HG03280 (cell line): ENCODE data around the gene DMPK.
"Not testable (repeated sequence)": the region's sequence is repeated elsewhere in the genome, so short reads cannot be mapped to it uniquely, and the experiment has no call there.

ENCODE experiments used
- ATAC-seq: cut with Tn5 transposase; IDR thresholded peaks from one replicate; pipeline ENCODE4 v1.9.1; 2021; ENCODE audit warnings: mild to moderate bottlenecking, moderate library complexity; ENCODE audit not compliant: unreplicated experiment

DMPK gene

GRCh38 chr19:45815481-45816216 is 33.4 kb upstream of the DMPK start:
- ATAC-seq, result no peak

- ATAC-seq, result no peak
These were observed 32.7 kb upstream of the DMPK start, which contains the start of gene RSPH6A for GRCh38 chr19:45814851-45815480. Gene RSPH6A (minus strand): TSS chr19:45815308. CDS start chr19:45815176, 132 bp downstream.

GRCh38 chr19:45814166-45814780 is 32.0 kb upstream of the DMPK start:
- ATAC-seq, result no peak

- no peak for ATAC-seq
These were observed 30.0 kb upstream of the DMPK start for GRCh38 chr19:45812297-45812696.

- ATAC-seq, result no peak
These were observed 27.4 kb upstream of the DMPK start for GRCh38 chr19:45809643-45810159.

GRCh38 chr19:45805719-45806118 is 23.4 kb upstream of the DMPK start:
- no peak for ATAC-seq

GRCh38 chr19:45804959-45805230 is 22.6 kb upstream of the DMPK start:
- no peak for ATAC-seq

GRCh38 chr19:45804140-45804958 is 22.1 kb upstream of the DMPK start:
- ATAC-seq, result no peak

- ATAC-seq, result no peak
These were observed 19.4 kb upstream of the DMPK start for GRCh38 chr19:45801603-45802175.

GRCh38 chr19:45800070-45800553 is 17.8 kb upstream of the DMPK start:
- ATAC-seq, result no peak

- not testable (repeated sequence) for ATAC-seq
These were observed 17.3 kb upstream of the DMPK start for GRCh38 chr19:45799541-45799940.

- ATAC-seq, result no peak
These were observed 16.8 kb upstream of the DMPK start for GRCh38 chr19:45798995-45799517.

- no peak for ATAC-seq
These were observed 12.3 kb upstream of the DMPK start for GRCh38 chr19:45794627-45795026.

- ATAC-seq, result no peak
These were observed 11.6 kb upstream of the DMPK start for GRCh38 chr19:45793876-45794275.

- ATAC-seq, result no peak
These were observed 10.9 kb upstream of the DMPK start for GRCh38 chr19:45793178-45793564.

GRCh38 chr19:45792470-45793177 is 10.3 kb upstream of the DMPK start, which contains the start of gene DMWD:
Gene DMWD (minus strand): TSS chr19:45792845. CDS start chr19:45792756, 89 bp downstream.
- peak; percentile 92 for ATAC-seq

GRCh38 chr19:45791744-45792469 is 9.6 kb upstream of the DMPK start:
- peak; percentile 14 for ATAC-seq

GRCh38 chr19:45790942-45791341 is 8.7 kb upstream of the DMPK start:
- ATAC-seq, result no peak
